Measurements from ENCODE around the gene ADCK1. TPM values are rescaled to one million over a fixed set of nuclear protein-coding genes. Genes with fewer than 3 reads are reported as not detected.
"Not testable (repeated sequence)": the region's sequence is repeated elsewhere in the genome, so short reads cannot be mapped to it uniquely, and the experiment has no call there.

ADCK1 gene
- total and polyA plus RNA-seq, 8 donors, result 2.9 to 9.9 (median 4.9) TPM

DNA sequence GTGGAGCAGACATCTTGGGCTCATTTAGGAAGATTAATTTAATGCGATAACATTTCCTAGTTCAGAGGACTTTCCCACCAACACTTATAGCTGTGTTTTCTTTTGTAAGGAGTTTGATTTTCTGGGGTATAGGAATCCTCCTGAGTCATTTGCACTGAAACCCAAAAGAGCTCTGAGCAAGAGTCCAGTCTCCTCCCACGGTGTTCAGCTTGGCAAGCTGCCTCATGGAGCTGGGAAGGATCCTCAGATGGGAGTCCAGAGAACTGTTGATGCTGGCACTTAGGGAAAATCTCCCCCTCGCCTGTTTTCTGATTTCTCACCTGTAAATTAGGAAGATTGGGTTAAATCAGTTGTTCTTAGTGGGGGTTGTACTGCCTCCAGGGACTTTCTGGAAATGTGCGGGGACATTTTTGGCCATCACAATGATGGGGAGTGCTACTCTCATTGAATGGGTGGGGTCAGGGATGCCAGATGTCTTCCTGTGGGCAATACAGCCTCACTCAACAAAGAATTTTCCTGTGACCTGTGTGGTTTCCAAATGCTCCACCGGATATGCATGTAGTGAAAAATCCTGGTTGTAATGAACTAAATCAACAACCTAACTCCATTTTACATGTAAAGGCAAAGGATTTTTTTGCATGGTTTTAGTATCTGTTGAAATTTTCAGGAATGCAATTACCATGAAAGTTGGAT is 150.6 kb downstream of the ADCK1 start:
- ATAC-seq (no peak), DNase-seq (no peak), FAIRE-seq (no peak)
- Histone ChIP-seq H3K4me1 (no peaks in the 10 kb centered on the region), H3K27me3 (no peaks in the 10 kb centered on the region), H3K4me3 (no peak overlapping the region), H3K9me3 (no peaks in the 10 kb centered on the region), H3K36me3 (no peaks in the 10 kb centered on the region), H3K27ac (no peak overlapping the region)
- intact Hi-C loops (cut with DNase I), result no loop called here
- 69% methylated on average over 5 of the region's 5 CpGs for WGBS, 2 donors
- no peak for TF ChIP-seq CTCF (IDR thresholded peaks at IDR 0.05)

DNA sequence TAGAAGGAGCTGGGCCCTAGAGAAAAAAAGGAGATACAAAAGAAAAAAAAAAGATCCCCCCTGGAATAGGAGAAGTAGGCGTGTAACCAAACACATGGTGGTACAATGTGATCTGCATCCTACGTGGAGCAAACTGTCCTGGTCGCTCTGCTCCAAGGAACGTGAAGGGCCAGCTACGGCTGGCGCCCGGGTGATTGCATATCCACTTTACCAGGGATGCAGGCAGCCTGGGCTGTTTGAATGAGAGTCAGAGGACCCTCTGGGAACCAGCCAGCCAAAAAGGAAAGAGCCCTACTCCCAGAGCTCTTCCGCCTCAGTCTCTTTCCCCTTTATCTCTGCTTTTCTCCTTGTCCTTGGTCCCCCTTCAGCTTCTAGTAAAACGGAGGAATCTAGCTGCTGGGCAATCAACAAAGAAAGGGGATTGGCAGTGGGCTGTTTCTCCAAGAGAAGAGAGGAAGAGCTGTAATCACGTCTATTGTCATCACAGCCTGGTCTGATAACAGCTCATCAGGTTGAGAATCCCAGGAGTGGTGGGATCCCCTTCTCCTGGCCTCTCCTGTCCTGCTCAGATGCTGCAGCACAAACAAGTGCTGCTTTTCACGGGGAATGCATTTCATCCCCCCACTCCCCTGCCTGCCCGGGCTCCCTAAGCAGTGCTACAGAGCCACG is 156.0 kb downstream of the ADCK1 start:
- intact Hi-C loops (cut with DNase I), result no loop called here
- no peak for TF ChIP-seq CTCF (IDR thresholded peaks at IDR 0.05)
- H3K4me1 ChIP-seq, result no peaks in the 10 kb centered on the region
- DNase-seq, result no peak
- H3K4me3 ChIP-seq, result no peak overlapping the region
- no peaks in the 10 kb centered on the region for H3K36me3 ChIP-seq
- no peak for ATAC-seq
- no peaks in the 10 kb centered on the region for H3K9me3 ChIP-seq
- FAIRE-seq, result no peak
- no peaks in the 10 kb centered on the region for H3K27me3 ChIP-seq
- no peak overlapping the region for H3K27ac ChIP-seq
- 44 to 51% methylated on average over 13 of the region's 13 CpGs for WGBS, 2 donors

DNA sequence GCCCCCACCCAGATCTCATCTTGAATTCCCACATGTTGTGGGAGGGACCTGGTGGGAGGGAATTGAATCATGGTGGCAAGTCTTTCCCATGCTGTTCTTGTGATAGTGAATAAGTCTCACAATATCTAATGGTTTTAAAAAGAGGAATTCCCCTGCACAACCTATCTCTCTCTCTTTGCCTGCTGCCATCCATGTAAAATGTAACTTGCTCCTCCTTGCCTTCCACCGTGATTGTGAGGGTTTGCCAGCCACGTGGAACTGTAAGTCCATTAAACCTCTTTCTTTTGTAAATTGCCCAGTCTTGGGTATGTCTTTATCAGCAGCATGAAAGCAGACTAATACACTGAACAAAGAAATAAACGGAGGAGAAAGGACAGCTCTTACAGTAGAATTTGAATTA is 159.8 kb downstream of the ADCK1 start:
- intact Hi-C loops (cut with DNase I); H3K27me3 ChIP-seq; DNase-seq; H3K9me3 ChIP-seq; H3K36me3 ChIP-seq; H3K4me1 ChIP-seq; FAIRE-seq; H3K27ac ChIP-seq; H3K4me3 ChIP-seq; ATAC-seq: not testable (repeated sequence)
- 52 to 58% methylated on average over 3 of the region's 3 CpGs for WGBS, 2 donors

DNA sequence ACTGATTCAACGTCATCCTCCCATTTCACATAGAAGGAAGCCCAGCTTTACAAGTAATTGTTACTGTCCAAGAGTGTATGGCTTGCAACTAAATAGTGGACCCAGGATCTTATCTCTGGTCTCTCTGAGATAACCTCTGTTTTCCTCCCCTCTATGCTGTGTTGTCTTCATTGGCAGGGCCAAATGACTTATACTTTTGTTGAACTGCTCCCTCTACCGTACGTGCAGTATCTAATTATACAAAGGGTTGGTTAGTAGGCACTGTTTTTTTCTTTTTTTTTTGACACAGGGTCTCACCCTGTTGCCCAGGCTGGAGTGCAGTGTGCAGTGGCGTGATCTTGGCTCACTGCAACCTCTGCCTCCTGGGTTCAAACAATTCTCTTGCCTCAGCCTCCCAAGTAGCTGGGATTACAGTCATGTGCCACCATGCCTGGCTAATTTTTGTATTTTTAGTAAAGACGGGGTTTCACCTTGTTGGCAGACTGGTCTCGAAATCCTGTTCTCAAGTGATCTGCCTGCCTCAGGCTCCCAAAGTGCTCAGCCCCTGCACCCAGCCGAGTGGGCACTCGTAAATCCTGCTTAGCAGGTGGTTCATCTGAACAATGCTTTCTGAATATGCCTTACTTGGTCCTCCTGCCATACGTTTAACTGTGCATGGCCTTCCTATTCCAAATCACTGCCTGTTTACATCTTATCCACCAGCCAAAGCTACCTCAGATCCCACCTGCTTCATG is 162.1 kb downstream of the ADCK1 start:
- Histone ChIP-seq H3K27me3 (no peaks in the 10 kb centered on the region), H3K27ac (no peak overlapping the region), H3K36me3 (no peaks in the 10 kb centered on the region), H3K9me3 (no peaks in the 10 kb centered on the region), H3K4me1 (no peaks in the 10 kb centered on the region), H3K4me3 (no peak overlapping the region)
- no peak for DNase-seq
- intact Hi-C loops (cut with DNase I), result no loop called here
- 60 to 74% methylated on average over 9 of the region's 9 CpGs for WGBS, 2 donors
- no peak for ATAC-seq
- FAIRE-seq, result no peak
- TF ChIP-seq CTCF (IDR thresholded peaks at IDR 0.05), result no peak

GRCh38 chr14:77962731-77963520 is 163.0 kb downstream of the ADCK1 start:
- 72 to 75% methylated on average over 10 of the region's 10 CpGs for WGBS, 2 donors
- FAIRE-seq, result no peak
- Histone ChIP-seq H3K27ac (no peak overlapping the region), H3K27me3 (no peaks in the 10 kb centered on the region), H3K4me1 (no peaks in the 10 kb centered on the region), H3K9me3 (no peaks in the 10 kb centered on the region), H3K36me3 (no peaks in the 10 kb centered on the region), H3K4me3 (no peak overlapping the region)
- ATAC-seq, result no peak
- intact Hi-C loops (cut with DNase I), result no loop called here
- no peak for TF ChIP-seq CTCF (IDR thresholded peaks at IDR 0.05)
- DNase-seq, result no peak
